ENCODE measurements around the gene USH1C. TPM values are rescaled to one million over a fixed set of nuclear protein-coding genes. Genes with fewer than 3 reads are reported as not detected.

Gene USH1C
- total RNA-seq, 4 donors from 2014 or later: 0.29 to 3.2 TPM; not detected in 2

GRCh38 chr11:17543574-17544180 lies 539 bp downstream of the USH1C start:
- intact Hi-C loops (cut with DNase I; ENCODE audit: low total_unique reads): no loop called here
- WGBS, 2 donors: 39 to 64% methylated on average over 14 to 17 of the region's 17 CpGs
- DNase-seq (ENCODE audit: low spot score in 2 of 2): no peak
- TF ChIP-seq POLR2A (IDR thresholded peaks at IDR 0.05) (no peak), CTCF (IDR thresholded peaks at IDR 0.05) (no peak)
- no peak overlapping the region for H3K4me3 ChIP-seq (ENCODE audit: low read depth, poor library complexity, severe bottlenecking)

- no peak for DNase-seq (ENCODE audit: low spot score in 2 of 2)
- intact Hi-C loops (cut with DNase I; ENCODE audit: low total_unique reads): no loop called here
- 86 to 92% methylated on average over 2 of the region's 2 CpGs for WGBS, 2 donors
- no peak for TF ChIP-seq POLR2A (IDR thresholded peaks at IDR 0.05)
- TF ChIP-seq CTCF (IDR thresholded peaks at IDR 0.05): no peak
- H3K4me3 ChIP-seq (ENCODE audit: low read depth, poor library complexity, severe bottlenecking): no peak overlapping the region
Measured at GRCh38 chr11:17543041-17543440, 1.2 kb downstream of the USH1C start.

- H3K4me3 ChIP-seq (ENCODE audit: low read depth, poor library complexity, severe bottlenecking): no peak overlapping the region
- WGBS, 2 donors: 84 to 88% methylated on average over 4 of the region's 4 CpGs
- intact Hi-C loops (cut with DNase I; ENCODE audit: low total_unique reads): no loop called here
- no peak for DNase-seq (ENCODE audit: low spot score in 2 of 2)
- TF ChIP-seq CTCF (IDR thresholded peaks at IDR 0.05) (no peak), POLR2A (IDR thresholded peaks at IDR 0.05) (no peak)
Measured at GRCh38 chr11:17542249-17542648, 2.0 kb downstream of the USH1C start.

GRCh38 chr11:17541330-17541885 lies 2.8 kb downstream of the USH1C start:
- intact Hi-C loops (cut with DNase I; ENCODE audit: low total_unique reads): no loop called here
- TF ChIP-seq POLR2A (IDR thresholded peaks at IDR 0.05) (no peak), CTCF (IDR thresholded peaks at IDR 0.05) (no peak)
- 58 to 68% methylated on average over 4 of the region's 4 CpGs for WGBS, 2 donors
- DNase-seq (ENCODE audit: low spot score in 2 of 2): no peak
- H3K4me3 ChIP-seq (ENCODE audit: low read depth, poor library complexity, severe bottlenecking): no peak overlapping the region

- intact Hi-C loops (cut with DNase I; ENCODE audit: low total_unique reads): no loop called here
- 74 to 79% methylated on average over 4 of the region's 4 CpGs for WGBS, 2 donors
Measured at GRCh38 chr11:17540807-17541206, 3.4 kb downstream of the USH1C start.

More at GRCh38 chr11:17540807-17541206, 3.4 kb downstream of the USH1C start:
- no peak for DNase-seq (ENCODE audit: low spot score in 2 of 2)
- no peak overlapping the region for H3K4me3 ChIP-seq (ENCODE audit: low read depth, poor library complexity, severe bottlenecking)
- no peak for TF ChIP-seq POLR2A (IDR thresholded peaks at IDR 0.05)
- TF ChIP-seq CTCF (IDR thresholded peaks at IDR 0.05): no peak
